Measurements from ENCODE around the gene ZNF512B.
"Not testable (repeated sequence)": the region's sequence is repeated elsewhere in the genome, so short reads cannot be mapped to it uniquely, and the experiment has no call there.

Gene ZNF512B

DNA sequence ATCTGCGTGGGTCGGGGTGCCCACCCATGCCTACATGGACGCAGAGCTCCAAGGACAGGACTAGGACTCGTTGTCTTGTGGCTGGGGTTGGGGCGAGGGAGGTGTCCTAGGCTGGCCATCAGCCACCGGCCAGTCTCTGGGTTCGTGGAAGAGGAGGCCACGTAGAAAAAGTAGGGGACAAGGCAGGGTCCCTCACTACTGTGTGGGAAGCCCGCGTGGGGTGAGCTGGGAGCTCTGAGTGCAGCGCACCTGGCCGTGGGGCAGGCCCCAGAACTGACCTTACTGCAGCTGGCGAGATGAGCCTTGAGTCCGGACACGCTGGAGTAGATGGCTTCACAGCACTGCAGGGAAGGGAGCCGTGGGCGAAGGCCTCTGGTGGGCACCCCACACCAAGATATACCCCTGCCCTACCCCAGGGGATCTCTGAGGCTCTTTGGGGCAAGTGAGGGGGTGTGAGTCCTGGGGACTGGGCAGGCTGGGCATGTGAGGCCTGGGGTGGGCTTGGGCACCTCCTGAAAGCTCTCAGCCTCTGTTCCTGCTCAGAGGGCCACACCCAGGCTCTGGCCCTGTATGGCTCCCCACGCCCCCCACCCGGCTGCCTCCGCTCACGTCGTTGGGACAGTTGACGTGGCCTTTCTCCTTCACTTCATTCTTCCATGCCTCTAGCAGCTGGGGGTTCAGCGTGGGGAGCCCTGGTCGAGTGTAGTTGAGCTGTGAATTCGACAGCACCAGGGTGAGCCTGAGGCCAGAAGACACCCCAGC lies 7.9 kb downstream of the ZNF512B start:
- no peak for DNase-seq

GRCh38 chr20:63960654-63961621 lies 8.8 kb downstream of the ZNF512B start:
- not testable (repeated sequence) for DNase-seq

DNA sequence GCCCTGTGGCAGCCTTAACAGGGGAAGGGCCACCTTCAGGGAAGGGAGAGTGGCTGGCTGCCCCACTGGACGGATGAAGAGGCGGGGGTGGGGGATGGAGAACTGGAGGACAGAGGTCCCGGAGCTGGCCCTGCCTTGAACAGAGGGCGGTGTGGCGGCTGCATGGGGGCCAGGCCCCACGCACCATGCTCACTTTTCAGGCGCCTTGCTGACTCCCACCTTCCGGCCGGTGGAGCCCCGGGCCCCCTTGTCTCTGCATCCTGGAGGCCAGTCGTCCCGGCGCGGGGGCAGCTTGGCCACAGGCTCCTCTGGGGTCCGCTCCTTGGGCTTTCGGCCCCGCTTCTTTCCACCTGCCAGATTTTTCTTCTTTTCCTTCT lies 10.0 kb downstream of the ZNF512B start:
- no peak for DNase-seq

DNA sequence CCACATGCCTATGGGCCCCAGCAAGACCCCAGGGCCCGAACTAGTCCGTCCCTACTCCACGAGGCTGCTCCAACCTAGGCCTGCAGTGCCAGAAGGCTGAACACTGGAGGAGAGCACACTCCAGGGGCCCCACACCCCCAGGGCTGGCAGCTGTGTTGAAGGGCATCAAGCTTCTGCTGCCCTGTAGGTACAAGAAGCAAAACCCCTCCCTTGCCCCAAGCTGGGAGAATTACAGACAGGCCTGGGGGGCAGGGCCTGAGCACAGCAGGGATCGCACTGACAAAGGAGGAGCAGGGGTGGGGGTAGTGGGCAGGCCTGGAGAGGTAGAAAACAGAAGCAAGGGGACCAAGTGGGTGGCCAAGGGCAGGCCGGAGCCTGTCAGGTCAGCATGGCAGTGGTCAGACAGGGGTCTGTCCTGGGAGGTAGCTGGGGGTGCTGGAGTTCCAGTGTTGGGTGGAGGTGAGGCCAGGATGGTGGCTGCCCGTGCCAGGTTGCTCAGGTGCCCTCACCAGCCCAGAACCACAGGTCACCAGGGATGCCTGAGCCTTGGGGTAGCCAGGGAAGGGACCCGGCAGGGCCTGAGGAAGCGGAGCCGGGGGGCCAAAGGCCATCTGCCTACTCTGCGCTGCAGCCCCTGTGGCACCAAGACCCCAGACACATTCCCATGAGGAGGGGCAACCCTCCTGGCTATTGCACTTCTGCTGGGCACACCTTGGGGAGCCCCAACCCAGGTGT lies 10.6 kb downstream of the ZNF512B start:
- no peak for DNase-seq

DNA sequence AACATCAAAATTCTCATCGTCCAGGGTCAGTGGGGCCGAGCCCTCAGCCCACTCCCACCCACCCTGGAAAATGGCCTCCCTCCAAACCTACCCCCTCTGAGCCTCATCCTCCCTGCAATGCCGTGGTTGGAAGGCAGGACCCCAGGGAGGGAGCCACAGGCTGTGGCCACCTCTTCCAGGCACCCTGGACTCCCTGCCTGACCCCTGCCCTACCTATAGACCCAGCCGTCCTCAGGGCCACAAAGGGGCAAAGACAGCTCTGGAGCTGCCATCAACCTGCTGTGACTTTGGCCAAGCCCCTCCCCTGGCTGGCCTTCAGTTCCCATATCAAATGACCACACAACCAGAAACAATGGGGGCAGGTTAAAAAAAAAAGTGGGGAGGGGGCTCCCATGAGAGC lies 11.3 kb downstream of the ZNF512B start:
- no peak for DNase-seq

GRCh38 chr20:63957690-63958441 lies 11.9 kb downstream of the ZNF512B start:
- peak in 1 of 2 experiments; percentile 78 for DNase-seq

GRCh38 chr20:63957004-63957689 lies 12.6 kb downstream of the ZNF512B start:
- DNase-seq = peak; percentile 78 to 83

GRCh38 chr20:63956664-63957003 lies 13.1 kb downstream of the ZNF512B start:
- DNase-seq = no peak

DNA sequence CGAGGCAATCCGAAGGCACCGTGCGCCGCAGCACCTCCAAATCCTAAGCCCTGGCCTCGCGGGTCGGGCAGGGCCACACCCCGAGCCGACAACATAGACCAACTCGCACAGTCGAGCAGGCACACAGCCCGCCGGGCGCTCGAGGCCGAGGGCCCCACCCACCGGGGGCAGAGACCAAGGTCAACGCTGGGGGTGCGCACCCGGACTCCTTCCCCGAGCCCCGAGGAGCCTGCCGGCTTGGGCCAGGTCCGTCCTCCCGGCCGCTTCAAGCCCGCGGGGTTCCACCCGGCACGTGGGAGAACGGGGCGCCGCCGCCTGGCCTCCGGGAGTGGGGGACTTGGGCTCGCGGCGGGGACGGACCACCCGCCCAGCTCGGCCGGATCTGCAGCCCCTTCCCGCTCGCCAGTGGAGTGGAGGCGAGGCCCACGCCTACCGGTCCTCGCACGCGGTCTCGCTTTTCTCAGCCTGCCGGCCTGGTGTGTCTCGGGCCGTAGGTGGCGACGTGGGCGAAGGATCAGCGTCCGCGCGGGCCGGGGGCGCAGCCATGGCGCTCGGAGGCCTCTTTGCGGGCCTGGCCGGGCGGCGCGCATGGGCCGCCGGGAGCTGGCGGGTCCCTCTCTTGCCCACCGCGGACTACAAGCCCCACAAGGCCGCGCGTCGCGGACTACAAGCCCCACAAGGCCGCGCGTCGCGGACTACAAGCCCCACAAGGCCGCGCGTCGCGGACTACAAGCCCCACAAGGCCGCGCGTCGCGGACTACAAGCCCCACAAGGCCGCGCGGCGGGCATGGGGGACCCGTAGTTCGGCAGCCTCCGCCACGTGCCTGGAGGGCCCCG lies 13.7 kb downstream of the ZNF512B start, which contains the start of gene UCKL1:
Gene UCKL1, minus strand, starts transcription at position 590 of the 837 bp plus-strand sequence. Its CDS starts 44 bp downstream, at position 546.
- DNase-seq = peak; percentile 70 to 90

DNA sequence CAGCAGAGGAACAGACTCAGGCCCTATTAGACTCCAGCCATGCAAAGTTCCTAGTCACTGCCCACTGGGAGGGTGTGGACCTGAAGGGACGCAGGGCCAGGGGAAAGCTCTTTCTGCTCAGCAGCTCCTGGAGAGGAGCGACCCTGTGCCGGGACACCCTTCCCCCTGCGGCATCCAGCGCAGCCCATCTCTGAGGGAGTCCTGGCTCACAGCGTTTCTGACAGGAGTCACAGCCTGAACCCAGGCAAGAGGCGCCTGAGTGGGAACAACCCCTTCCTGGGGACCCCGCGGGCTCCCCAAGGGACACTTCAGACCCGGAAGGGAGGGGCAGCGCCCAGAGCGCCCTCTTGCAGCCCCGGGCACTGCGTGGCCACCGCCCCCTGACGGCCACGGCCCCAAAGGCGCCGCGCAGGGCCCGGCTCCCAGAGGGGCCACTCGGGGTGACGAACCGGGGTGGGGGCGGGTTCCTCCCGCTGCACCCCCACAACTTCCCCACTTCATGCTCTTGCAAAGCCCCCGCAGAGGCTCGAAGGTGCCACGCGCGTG lies 14.4 kb downstream of the ZNF512B start:
- DNase-seq = no peak

DNA sequence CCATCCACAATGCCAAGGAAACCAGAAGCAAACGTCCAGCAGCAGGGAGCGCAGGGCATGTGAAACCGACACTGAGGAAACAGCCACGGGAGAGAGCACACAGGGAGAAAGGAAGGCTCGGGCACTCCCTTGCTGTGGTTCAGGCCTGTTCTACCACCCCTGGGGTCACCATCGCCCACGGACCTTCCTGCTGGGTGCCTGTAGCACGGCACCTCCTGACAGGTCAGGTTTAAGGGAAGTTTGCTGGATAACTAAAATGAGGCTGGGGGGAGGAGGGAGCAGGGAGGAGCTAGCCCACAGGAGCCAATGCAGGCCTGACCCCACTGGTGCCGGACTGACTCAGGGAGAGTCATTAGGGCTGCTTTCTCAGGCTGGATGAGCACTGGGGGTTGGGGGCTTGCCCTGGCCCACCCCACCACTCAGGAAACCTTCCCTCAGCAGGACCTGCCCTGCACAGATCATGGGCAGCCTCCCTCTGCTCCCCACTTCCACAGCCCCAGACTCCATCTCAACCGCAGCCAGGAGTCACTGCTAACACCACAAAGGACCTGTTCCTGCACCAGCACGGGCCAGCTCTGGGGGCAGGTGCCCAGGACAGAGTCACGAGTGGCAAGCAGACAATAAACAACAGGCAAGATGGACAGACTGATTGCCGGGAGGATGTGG lies 15.8 kb downstream of the ZNF512B start:
- DNase-seq = no peak

GRCh38 chr20:63952769-63953168 lies 17.0 kb downstream of the ZNF512B start:
- no peak for DNase-seq

DNA sequence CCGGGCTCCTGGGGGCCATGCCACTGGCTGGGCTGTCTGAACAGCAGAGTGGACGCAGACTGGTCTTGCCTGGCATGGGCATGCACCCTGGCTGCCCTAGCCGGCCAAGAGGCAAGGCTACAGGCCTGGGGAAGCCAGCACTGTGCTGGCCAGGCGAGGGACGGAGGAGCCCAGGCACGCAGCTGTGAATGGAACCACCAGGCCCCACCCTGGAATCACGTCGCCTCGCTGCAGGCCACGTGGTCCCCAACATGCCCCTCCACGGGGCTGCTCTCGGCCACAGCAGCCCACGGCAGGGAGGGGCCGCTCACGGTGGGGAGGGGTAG lies 17.6 kb downstream of the ZNF512B start:
- no peak for DNase-seq

GRCh38 chr20:63951398-63952209 lies 18.1 kb downstream of the ZNF512B start:
- no peak for DNase-seq

GRCh38 chr20:63950701-63951397 lies 18.9 kb downstream of the ZNF512B start:
- no peak for DNase-seq

- no peak for DNase-seq
Observed at GRCh38 chr20:63947638-63948456, 21.9 kb downstream of the ZNF512B start.

DNA sequence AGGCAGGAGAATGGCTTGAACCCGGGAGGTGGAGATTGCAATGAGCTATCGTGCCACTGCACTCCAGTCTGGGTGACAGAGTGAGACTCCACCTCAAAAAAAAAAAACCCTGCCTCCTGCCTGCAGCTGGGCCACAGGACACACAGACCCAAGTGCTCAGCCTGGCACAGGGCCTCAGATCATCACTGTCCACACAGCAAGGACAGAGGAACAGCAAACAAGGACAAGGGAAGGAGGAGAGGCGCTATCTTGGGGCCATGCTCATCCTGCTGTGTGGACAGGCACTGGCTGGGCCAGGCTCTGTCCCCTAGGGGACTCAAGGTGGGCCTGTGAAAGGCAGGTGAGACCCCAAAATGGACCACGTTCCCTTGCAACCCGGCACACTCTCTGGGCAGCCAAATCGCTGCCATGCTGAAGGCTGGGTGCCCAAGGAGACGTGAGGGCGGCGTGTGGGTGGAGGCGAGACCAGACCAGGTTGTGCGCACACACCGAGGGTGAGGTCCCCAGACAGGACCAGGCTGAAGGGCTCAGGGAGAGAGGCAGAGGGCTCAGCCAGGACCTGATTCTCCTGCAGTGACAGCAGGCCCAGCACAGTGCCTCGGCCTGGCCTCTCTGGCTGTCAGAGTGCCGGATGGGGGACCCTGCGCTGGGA lies 22.6 kb downstream of the ZNF512B start:
- DNase-seq = no peak
